Stimulated activated CD4-positive, alpha-beta T cell treated with anti-CD3 and anti-CD28 coated beads, Interleukin-1b, Interleukin-23, amount 100 ng/mL, for 1 hour (primary cell): ENCODE results near the gene RAB31.

ENCODE experiments used
- DNase-seq, 2 donors: peaks; one replicate each; pipeline ENCODE4 v3.0.0-alpha.2; 2020; ENCODE audit warnings: low read depth in 2 of 2

RAB31 gene

GRCh38 chr18:9737472-9738121 is 29.5 kb downstream of the RAB31 start:
- DNase-seq = no peak

- no peak for DNase-seq
Measured at GRCh38 chr18:9738266-9738969, 30.3 kb downstream of the RAB31 start.

GRCh38 chr18:9739516-9739915 is 31.4 kb downstream of the RAB31 start:
- DNase-seq = no peak

- DNase-seq = no peak
Measured at GRCh38 chr18:9740071-9740470, 32.0 kb downstream of the RAB31 start.

- DNase-seq = no peak
Measured at GRCh38 chr18:9741406-9741792, 33.3 kb downstream of the RAB31 start.

GRCh38 chr18:9741793-9742523 is 33.9 kb downstream of the RAB31 start:
- no peak for DNase-seq

- no peak for DNase-seq
Measured at GRCh38 chr18:9742524-9743131, 34.5 kb downstream of the RAB31 start.

- no peak for DNase-seq
Measured at GRCh38 chr18:9743200-9744016, 35.3 kb downstream of the RAB31 start.

GRCh38 chr18:9746958-9747357 is 38.9 kb downstream of the RAB31 start:
- DNase-seq = no peak

- no peak for DNase-seq
Measured at GRCh38 chr18:9749611-9750010, 41.5 kb downstream of the RAB31 start.

- DNase-seq = no peak
Measured at GRCh38 chr18:9750112-9750511, 42.0 kb downstream of the RAB31 start.

GRCh38 chr18:9750606-9751304 is 42.7 kb downstream of the RAB31 start:
- no peak for DNase-seq

- DNase-seq = no peak
Measured at GRCh38 chr18:9751371-9752031, 43.4 kb downstream of the RAB31 start.

- no peak for DNase-seq
Measured at GRCh38 chr18:9753846-9754245, 45.7 kb downstream of the RAB31 start.

- DNase-seq = no peak
Measured at GRCh38 chr18:9755110-9755509, 47.0 kb downstream of the RAB31 start.

GRCh38 chr18:9755615-9756014 is 47.5 kb downstream of the RAB31 start:
- no peak for DNase-seq

GRCh38 chr18:9756271-9756932 is 48.3 kb downstream of the RAB31 start:
- DNase-seq = no peak

- no peak for DNase-seq
Measured at GRCh38 chr18:9756933-9757470, 48.9 kb downstream of the RAB31 start.

GRCh38 chr18:9757827-9758621 is 49.9 kb downstream of the RAB31 start:
- no peak for DNase-seq
